Thoracic aorta (tissue), 2 donors: ENCODE results near the gene C6orf141. TPM values are rescaled to one million over a fixed set of nuclear protein-coding genes. Genes with fewer than 3 reads are reported as not detected.

ENCODE experiments used
- ATAC-seq: fragments of 150-250 bp; one replicate; pipeline ENCODE4 v1.8.0; 2017; ENCODE audit warnings: low read depth; ENCODE audit not compliant: insufficient number of reproducible peaks, low FRiP score
- DNase-seq: peaks from one replicate; pipeline ENCODE4 v3.0.0-alpha.2; 2020; ENCODE audit warnings: low spot score
- H3K27ac ChIP-seq, 2 donors: fragments of 200-600 bp; sonication (generic); 1 replicate in 1 of 2; 2 replicates in 1 of 2; pipeline ENCODE4 v1.5.1; 2016; ENCODE audit warnings: mild to moderate bottlenecking in 2 of 2, moderate library complexity in 2 of 2
- H3K27me3 ChIP-seq: fragments of 200-600 bp; sonication (generic); replicated peaks from 2 replicates; pipeline ENCODE4 v1.6.0; 2016; ENCODE audit warnings: mild to moderate bottlenecking; ENCODE audit not compliant: insufficient read depth
- H3K36me3 ChIP-seq: fragments of 200-600 bp; sonication (generic); one replicate; pipeline ENCODE4 v1.5.1; 2016
- H3K4me1 ChIP-seq, 2 donors: fragments of 200-600 bp; sonication (generic); 1 replicate in 1 of 2; 2 replicates in 1 of 2; pipeline versions ENCODE4 v1.5.1 to v1.6.0; 2016; ENCODE audit warnings: low read depth in 2 of 2, mild to moderate bottlenecking in 1 of 2; ENCODE audit not compliant: control insufficient read depth in 1 of 2
- H3K4me3 ChIP-seq: fragments of 200-600 bp; sonication (generic); 2 replicates; pipeline ENCODE4 v1.5.1; 2016; ENCODE audit warnings: mild to moderate bottlenecking
- H3K9me3 ChIP-seq: fragments of 200-600 bp; sonication (generic); 2 replicates; pipeline ENCODE4 v1.5.1; 2016
- total RNA-seq, 2 donors: library from RNA; depleted of rRNA; stranded (reverse); fragments of >200 nt; gene quantifications; one replicate each; pipeline versions ENCODE4 v1.1.0 to v1.2.3, GENCODE V29; 2016
- TF ChIP-seq, protein P1 (sequence below): fragments of 200-600 bp; sonication (generic); IDR thresholded peaks from one replicate; pipeline ENCODE4 v1.5.1; 2019; ENCODE audit warnings: antibody characterized with exemption

The C6orf141 gene
- total RNA-seq, 2 donors from 2014 or later: 0.42 to 0.54 TPM

DNA sequence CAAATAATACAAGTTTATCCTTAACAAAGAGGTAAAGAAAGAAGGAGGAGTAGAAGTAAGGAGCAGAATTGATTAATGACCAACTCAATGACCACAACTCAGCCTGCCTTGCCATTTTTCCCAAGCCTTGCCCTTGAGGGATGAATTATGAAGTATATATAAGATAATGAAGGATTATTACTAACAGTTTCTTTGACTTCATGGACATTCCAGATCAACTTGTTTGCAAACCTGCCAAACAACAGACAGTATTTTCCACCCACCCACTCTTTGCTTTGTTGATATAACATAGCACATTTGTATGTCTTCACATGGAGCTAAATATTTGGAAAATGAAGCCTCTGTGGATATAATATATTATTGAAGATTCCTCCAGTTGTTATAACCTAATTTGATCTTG lies 9.9 kb upstream of the C6orf141 start:
- Histone ChIP-seq H3K27me3 (no peaks in the 10 kb centered on the region), H3K27ac (no peak overlapping the region), H3K4me1 (no peaks in the 10 kb centered on the region), H3K36me3 (no peaks in the 10 kb centered on the region), H3K9me3 (no peaks in the 10 kb centered on the region), H3K4me3 (no peak overlapping the region)
- DNase-seq: no peak
- TF ChIP-seq, protein P1, sequence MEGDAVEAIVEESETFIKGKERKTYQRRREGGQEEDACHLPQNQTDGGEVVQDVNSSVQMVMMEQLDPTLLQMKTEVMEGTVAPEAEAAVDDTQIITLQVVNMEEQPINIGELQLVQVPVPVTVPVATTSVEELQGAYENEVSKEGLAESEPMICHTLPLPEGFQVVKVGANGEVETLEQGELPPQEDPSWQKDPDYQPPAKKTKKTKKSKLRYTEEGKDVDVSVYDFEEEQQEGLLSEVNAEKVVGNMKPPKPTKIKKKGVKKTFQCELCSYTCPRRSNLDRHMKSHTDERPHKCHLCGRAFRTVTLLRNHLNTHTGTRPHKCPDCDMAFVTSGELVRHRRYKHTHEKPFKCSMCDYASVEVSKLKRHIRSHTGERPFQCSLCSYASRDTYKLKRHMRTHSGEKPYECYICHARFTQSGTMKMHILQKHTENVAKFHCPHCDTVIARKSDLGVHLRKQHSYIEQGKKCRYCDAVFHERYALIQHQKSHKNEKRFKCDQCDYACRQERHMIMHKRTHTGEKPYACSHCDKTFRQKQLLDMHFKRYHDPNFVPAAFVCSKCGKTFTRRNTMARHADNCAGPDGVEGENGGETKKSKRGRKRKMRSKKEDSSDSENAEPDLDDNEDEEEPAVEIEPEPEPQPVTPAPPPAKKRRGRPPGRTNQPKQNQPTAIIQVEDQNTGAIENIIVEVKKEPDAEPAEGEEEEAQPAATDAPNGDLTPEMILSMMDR: no peak
- no peak for ATAC-seq

DNA sequence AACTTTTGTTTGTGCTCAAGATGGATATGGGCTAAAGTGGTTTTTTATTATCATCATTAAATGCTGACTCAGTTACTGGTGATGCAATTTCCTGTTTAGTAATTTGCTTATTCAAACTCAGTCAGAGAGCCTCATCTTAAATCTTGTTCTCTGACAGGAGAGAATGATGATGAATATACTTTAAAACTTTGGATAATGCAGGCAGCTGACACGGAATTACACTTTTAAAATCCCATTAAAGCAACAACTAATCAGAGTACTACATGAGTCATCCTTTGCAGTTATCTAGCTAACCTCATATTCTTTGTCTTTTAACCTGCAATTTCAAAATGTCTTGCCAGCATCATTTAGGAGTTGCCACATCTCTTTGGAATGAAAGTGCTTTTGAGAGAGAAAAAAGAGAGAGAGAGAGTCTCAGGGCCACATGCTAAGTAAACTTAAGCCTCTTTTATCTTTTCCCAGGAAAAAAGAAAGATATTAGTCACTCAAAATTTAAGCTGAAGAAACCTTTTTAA lies 9.2 kb upstream of the C6orf141 start:
- ATAC-seq (no peak), DNase-seq (no peak)
- TF ChIP-seq, protein P1: no peak
- H3K27ac ChIP-seq: no peak overlapping the region
- H3K4me1 ChIP-seq: no peaks in the 10 kb centered on the region
- no peak overlapping the region for H3K4me3 ChIP-seq
- H3K36me3 ChIP-seq: no peaks in the 10 kb centered on the region
- H3K27me3 ChIP-seq: no peaks in the 10 kb centered on the region
- no peaks in the 10 kb centered on the region for H3K9me3 ChIP-seq

DNA sequence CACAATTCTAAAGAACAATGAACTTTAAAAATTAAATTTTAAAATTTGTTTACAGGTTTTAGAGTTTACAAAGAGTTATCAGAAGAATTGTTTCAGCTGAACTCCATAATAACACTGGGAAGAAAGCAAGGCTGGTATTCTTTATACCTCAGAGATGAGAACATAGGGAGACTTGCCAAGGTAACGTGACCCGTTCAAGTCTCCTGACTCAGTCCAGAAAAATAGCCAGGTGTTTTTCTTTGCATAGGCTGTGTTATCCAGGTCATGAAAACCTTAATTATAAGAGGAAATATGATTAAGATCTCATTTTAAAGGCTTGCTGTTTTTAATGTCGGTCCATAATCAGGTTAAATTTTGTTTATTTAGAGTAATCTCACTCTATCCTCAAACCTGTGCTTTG lies 8.5 kb upstream of the C6orf141 start:
- Histone ChIP-seq H3K27me3 (no peaks in the 10 kb centered on the region), H3K36me3 (no peaks in the 10 kb centered on the region), H3K9me3 (no peaks in the 10 kb centered on the region), H3K4me1 (no peaks in the 10 kb centered on the region), H3K27ac (no peak overlapping the region), H3K4me3 (no peak overlapping the region)
- ATAC-seq (no peak), DNase-seq (no peak)
- TF ChIP-seq, protein P1: no peak

DNA sequence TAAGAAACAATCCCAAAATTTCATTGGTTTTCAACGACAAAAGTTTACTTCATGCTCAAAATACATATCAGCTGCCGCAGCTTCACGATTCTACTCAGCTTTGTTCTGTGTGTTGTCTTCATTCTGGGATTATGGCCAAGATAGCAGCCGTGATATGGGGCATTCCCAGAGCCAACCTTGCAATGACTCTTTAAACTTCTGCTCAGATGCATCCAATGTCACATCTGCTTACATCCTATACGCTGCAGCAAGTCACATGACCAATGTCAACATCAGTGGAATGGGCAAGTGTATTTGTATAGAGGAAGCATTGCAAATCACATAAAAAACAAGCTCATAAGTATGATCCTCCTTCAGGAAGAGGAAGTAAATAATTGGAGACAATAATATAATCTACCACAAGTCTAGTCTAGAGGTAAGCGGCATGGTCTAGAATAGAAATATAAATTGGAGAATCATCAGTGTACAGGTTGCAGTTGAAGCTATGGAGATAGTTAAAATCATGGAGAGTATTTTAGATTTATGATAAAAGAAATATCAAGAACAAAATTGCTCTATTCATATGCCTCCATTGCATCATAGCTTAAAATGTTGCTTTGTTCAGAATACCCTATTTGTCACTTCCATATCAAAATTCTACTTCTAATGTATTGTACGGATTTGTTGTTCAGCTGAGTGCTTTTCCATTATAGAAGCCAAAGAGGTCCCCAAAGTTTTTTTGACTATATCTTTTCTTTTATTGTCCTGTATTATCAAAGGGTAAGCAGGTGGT lies 7.2 kb upstream of the C6orf141 start:
- no peaks in the 10 kb centered on the region for H3K36me3 ChIP-seq

DNA sequence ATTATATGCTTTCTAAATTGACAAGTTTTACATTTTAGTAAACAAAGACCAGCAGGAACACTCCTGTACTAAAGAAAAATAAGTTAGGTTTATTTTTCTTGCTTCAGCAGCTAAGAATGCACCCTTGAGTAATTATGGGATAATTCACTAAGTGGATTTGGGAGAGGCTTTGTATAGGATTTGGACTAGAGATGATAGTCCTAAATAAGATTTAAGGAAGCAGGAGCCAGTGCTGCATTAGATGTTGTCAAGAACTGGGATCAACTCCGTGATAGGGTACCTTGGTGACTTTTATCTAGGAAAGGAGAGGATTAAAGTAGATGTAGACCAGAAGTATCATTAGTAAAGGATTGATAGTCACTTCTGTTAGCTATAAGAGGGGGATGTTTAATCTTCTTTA lies 4.1 kb upstream of the C6orf141 start:
- ATAC-seq (no peak), DNase-seq (no peak)

More for the DNA sequence above, 7.2 kb upstream of the C6orf141 start:
- no peak for ATAC-seq
- Histone ChIP-seq H3K27ac (no peak overlapping the region), H3K27me3 (no peaks in the 10 kb centered on the region), H3K9me3 (no peaks in the 10 kb centered on the region), H3K4me3 (no peak overlapping the region), H3K4me1 (no peaks in the 10 kb centered on the region)
- DNase-seq: no peak
- TF ChIP-seq, protein P1: no peak

More for the DNA sequence above, 4.1 kb upstream of the C6orf141 start:
- no peaks in the 10 kb centered on the region for H3K27me3 ChIP-seq
- no peak overlapping the region for H3K27ac ChIP-seq
- peaks cover 0 to 14% of the 10 kb centered on the region in 2 donors for H3K4me1 ChIP-seq
- TF ChIP-seq, protein P1: no peak
- H3K36me3 ChIP-seq: no peaks in the 10 kb centered on the region
- H3K9me3 ChIP-seq: no peaks in the 10 kb centered on the region
- H3K4me3 ChIP-seq: no peak overlapping the region
